Omental fat pad (tissue), 4 donors: Measurements from ENCODE around the gene CALR3. TPM values are rescaled to one million over a fixed set of nuclear protein-coding genes. Genes with fewer than 3 reads are reported as not detected.
"Not testable (repeated sequence)": the region's sequence is repeated elsewhere in the genome, so short reads cannot be mapped to it uniquely, and the experiment has no call there.

Experiments
- ATAC-seq: fragments of 150-250 bp; one replicate; pipeline ENCODE4 v1.9.1; 2016; ENCODE audit warnings: mild to moderate bottlenecking, moderate library complexity; ENCODE audit not compliant: low FRiP score
- DNase-seq: peaks from one replicate; pipeline ENCODE4 v3.0.0-alpha.2; 2019; ENCODE audit warnings: low spot score
- CTCF ChIP-seq, 3 donors: fragments of 450-650 bp; IDR thresholded peaks; one replicate each; pipeline ENCODE4 v1.5.1; 2016 to 2017; ENCODE audit warnings: antibody characterized with exemption in 3 of 3, mild to moderate bottlenecking in 3 of 3, moderate library complexity in 2 of 3
- total RNA-seq, 4 donors: library from RNA; depleted of rRNA; stranded (reverse); fragments of >200 nt; gene quantifications; one replicate each; pipeline ENCODE4 v1.1.0, GENCODE V29; 2016

CALR3 gene
- total RNA-seq, 4 donors from 2014 or later, result not detected

GRCh38 chr19:16467581-16467980 is 28.4 kb downstream of the CALR3 start:
- no peak for ATAC-seq
- no peak for TF ChIP-seq CTCF (IDR thresholded peaks at IDR 0.05)

GRCh38 chr19:16466802-16467427 is 29.1 kb downstream of the CALR3 start:
- DNase-seq, ATAC-seq: not testable (repeated sequence)

More at GRCh38 chr19:16467581-16467980, 28.4 kb downstream of the CALR3 start:
- DNase-seq, result no peak

- TF ChIP-seq CTCF (IDR thresholded peaks at IDR 0.05), result no peak
- ATAC-seq (no peak), DNase-seq (no peak)
Measured at GRCh38 chr19:16465239-16465638, 30.7 kb downstream of the CALR3 start.

GRCh38 chr19:16463991-16464575 is 31.9 kb downstream of the CALR3 start:
- TF ChIP-seq CTCF (IDR thresholded peaks at IDR 0.05), result no peak
- DNase-seq, result no peak
- no peak for ATAC-seq

- ATAC-seq, result no peak
- DNase-seq, result no peak
- TF ChIP-seq CTCF (IDR thresholded peaks at IDR 0.05), result no peak
Measured at GRCh38 chr19:16463341-16463990, 32.5 kb downstream of the CALR3 start.

GRCh38 chr19:16462757-16463250 is 33.2 kb downstream of the CALR3 start:
- ATAC-seq (no peak), DNase-seq (no peak)
- no peak for TF ChIP-seq CTCF (IDR thresholded peaks at IDR 0.05)

- no peak for TF ChIP-seq CTCF (IDR thresholded peaks at IDR 0.05)
- DNase-seq, result no peak
- ATAC-seq, result no peak
Measured at GRCh38 chr19:16461630-16462051, 34.3 kb downstream of the CALR3 start.
